Neural crest cell (in vitro differentiated cells): Measurements from ENCODE around the gene ARL6IP5. TPM values are rescaled to one million over a fixed set of nuclear protein-coding genes. Genes with fewer than 3 reads are reported as not detected.

ENCODE experiments used
- DNase-seq: peaks from one replicate; pipeline ENCODE4 v3.0.0; 2021; ENCODE audit warnings: low read depth, mixed read lengths, low spot score
- H3K27ac Mint-ChIP-seq: one replicate; pipeline ENCODE4 v1.8.0; 2021; ENCODE audit warnings: mild to moderate bottlenecking, mixed read lengths; ENCODE audit not compliant: unreplicated experiment
- H3K27me3 Mint-ChIP-seq: 2 replicates; pipeline ENCODE4 v1.8.0; 2021; ENCODE audit warnings: low read depth, mild to moderate bottlenecking, mixed read lengths
- H3K36me3 Mint-ChIP-seq: 2 replicates; pipeline ENCODE4 v1.8.0; 2021; ENCODE audit warnings: low read depth, mild to moderate bottlenecking, mixed read lengths
- H3K4me1 Mint-ChIP-seq: 2 replicates; pipeline ENCODE4 v1.8.0; 2021; ENCODE audit warnings: mixed read lengths
- H3K4me3 Mint-ChIP-seq: one replicate; pipeline ENCODE4 v1.8.0; 2021; ENCODE audit warnings: mild to moderate bottlenecking, mixed read lengths
- H3K9me3 Mint-ChIP-seq: 2 replicates; pipeline ENCODE4 v1.8.0; 2021; ENCODE audit warnings: mixed read lengths
- total RNA-seq: library from RNA; stranded (reverse); gene quantifications from 2 replicates; pipeline ENCODE4 v1.2.1, GENCODE V29; 2021
- TF ChIP-seq, protein P1 (sequence below): fragments of 200-600 bp; sonication (generic); conservative IDR thresholded peaks from 2 replicates; pipeline ENCODE4 v1.5.0; 2021; ENCODE audit warnings: antibody characterized with exemption, mild to moderate bottlenecking

ARL6IP5 gene
- total RNA-seq, 1 donor from 2014 or later, result 59.9 TPM

DNA sequence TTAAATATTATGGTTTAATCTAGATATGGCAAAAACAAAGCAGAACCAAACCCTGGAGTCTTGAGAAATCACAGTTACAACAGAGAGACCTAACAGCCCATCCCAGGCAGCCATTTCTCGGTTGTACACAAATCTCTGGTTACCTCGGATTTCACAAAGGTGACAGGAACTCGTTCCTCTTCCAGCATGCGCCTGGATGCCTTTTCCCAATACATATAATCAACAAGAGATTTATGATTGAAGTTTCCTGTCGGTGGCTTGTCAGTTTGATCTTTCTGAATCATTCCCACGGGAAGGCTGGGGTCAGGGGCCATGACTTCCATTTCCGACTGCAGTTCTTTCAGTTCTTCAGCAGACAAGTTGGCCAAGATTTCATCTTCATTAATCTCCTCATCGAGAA lies 37.2 kb downstream of the ARL6IP5 start:
- TF ChIP-seq, protein P1, sequence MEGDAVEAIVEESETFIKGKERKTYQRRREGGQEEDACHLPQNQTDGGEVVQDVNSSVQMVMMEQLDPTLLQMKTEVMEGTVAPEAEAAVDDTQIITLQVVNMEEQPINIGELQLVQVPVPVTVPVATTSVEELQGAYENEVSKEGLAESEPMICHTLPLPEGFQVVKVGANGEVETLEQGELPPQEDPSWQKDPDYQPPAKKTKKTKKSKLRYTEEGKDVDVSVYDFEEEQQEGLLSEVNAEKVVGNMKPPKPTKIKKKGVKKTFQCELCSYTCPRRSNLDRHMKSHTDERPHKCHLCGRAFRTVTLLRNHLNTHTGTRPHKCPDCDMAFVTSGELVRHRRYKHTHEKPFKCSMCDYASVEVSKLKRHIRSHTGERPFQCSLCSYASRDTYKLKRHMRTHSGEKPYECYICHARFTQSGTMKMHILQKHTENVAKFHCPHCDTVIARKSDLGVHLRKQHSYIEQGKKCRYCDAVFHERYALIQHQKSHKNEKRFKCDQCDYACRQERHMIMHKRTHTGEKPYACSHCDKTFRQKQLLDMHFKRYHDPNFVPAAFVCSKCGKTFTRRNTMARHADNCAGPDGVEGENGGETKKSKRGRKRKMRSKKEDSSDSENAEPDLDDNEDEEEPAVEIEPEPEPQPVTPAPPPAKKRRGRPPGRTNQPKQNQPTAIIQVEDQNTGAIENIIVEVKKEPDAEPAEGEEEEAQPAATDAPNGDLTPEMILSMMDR, result no peak
- no peaks in the 10 kb centered on the region for H3K27me3 Mint-ChIP-seq
- peaks cover 52% of the 10 kb centered on the region for H3K4me1 Mint-ChIP-seq
- no peak for DNase-seq
- peaks cover 3% of the 10 kb centered on the region for H3K36me3 Mint-ChIP-seq
- H3K4me3 Mint-ChIP-seq, result peak overlapping the region; percentile 73
- H3K9me3 Mint-ChIP-seq, result no peaks in the 10 kb centered on the region
- H3K27ac Mint-ChIP-seq, result peak overlapping the region; percentile 70

DNA sequence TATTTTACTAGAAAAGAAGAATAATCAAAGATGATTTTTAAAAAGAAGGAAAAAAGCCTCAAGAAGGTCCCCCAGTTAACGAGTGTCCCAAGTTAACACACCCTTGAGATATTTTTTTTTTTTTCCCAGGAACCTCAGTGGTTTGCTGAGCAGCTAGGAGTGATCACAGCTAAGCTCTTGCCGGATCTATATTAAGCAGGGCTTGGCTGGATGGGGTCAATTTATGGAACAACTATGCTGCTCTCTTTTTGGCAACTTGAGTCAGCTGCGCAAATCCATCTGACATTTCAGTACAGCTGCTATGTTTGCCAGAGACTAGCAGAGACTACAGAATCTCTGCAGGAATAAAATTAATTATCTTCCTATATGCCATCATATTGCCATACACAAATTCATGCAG lies 37.7 kb downstream of the ARL6IP5 start, which contains the start of gene LMOD3:
LMOD3 (minus strand) TSS at position 193 of the 400 bp plus-strand sequence. CDS start 209 bp downstream, outside the sequence.
- Mint-ChIP-seq H3K4me3 (peak within 1 kb of the TSS; percentile 73), H3K27ac (peak within 1 kb of the TSS; percentile 70), H3K4me1 (peaks cover 52% of the 10 kb centered on the region), H3K9me3 (no peaks in the 10 kb centered on the region), H3K27me3 (no peaks in the 10 kb centered on the region), H3K36me3 (peaks cover 3% of the 10 kb centered on the region)
- TF ChIP-seq, protein P1, result no peak
- DNase-seq, result no peak

DNA sequence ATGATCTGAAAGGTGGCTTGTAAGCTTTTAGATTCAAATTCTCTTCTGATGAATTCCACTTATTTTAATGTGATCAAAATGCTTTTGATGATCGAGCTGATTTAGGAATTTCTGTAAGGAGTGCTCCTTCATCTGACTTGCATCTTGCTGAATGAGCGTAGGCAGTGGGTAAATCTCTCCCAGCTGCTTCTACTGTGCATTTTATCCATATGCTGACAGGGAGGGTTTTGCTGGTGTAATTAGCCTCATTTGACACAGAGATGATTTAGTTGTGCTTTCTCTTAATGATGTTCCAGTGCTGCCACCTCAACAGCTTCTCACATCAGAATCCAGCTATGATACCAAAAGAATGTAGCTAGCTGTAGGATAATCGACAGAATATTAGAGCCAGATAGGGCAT lies 41.5 kb downstream of the ARL6IP5 start:
- Mint-ChIP-seq H3K4me3 (no peak overlapping the region), H3K9me3 (no peaks in the 10 kb centered on the region), H3K36me3 (no peaks in the 10 kb centered on the region), H3K4me1 (peaks cover 40% of the 10 kb centered on the region), H3K27ac (no peak overlapping the region), H3K27me3 (no peaks in the 10 kb centered on the region)
- TF ChIP-seq, protein P1, result no peak
- no peak for DNase-seq

DNA sequence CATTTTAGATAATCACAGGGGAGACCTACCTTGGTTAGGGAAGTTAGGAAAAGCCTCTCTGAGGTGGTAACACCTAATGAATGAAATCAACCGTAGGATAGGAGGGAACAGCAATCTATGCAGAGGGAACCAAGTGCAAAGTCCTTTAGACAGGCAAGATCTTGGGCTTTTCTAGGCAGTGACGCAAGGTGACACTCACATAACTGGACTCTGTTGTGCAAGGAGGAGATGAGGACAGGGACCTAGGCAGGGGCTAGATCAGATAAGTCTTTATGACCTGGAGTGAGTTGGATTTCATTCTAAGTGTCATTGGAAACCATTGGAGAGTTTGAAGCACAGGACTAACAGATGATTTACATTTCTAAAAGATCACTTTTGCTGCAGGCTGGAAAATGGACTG lies 42.3 kb downstream of the ARL6IP5 start:
- Mint-ChIP-seq H3K4me1 (peaks cover 32% of the 10 kb centered on the region), H3K27me3 (no peaks in the 10 kb centered on the region), H3K27ac (no peak overlapping the region), H3K4me3 (no peak overlapping the region), H3K36me3 (no peaks in the 10 kb centered on the region), H3K9me3 (no peaks in the 10 kb centered on the region)
- TF ChIP-seq, protein P1, result no peak
- no peak for DNase-seq

DNA sequence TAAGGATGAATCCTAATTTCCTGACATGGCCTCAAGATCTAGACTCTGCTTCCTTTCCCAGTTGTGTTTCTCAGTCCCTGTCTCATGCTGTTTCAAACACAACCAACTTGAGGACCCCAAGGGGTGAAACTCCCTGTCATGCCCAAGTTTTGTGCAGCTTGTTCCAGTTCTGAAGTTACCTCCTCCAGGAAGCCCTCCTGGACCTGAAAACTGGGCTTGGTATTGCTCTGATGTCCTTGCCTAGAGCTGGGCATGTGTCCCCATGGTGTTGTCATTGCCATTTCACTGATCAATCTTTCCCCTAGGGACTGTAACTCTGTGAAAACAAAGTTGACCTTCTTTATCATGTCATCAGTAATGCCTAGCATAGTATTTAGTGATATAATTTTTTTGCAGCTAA lies 43.8 kb downstream of the ARL6IP5 start:
- Mint-ChIP-seq H3K27ac (no peak overlapping the region), H3K4me3 (no peak overlapping the region), H3K4me1 (peaks cover 22% of the 10 kb centered on the region), H3K9me3 (peaks cover 4% of the 10 kb centered on the region), H3K27me3 (no peaks in the 10 kb centered on the region), H3K36me3 (no peaks in the 10 kb centered on the region)
- DNase-seq, result no peak
- TF ChIP-seq, protein P1, result no peak
